22Rv1 (cell line): ENCODE results near the gene PCBP2.

ENCODE experiments used
- CTCF ChIP-seq: fragments of 450-650 bp; IDR thresholded peaks from 2 replicates; pipeline ENCODE4 v1.5.1; 2017; ENCODE audit warnings: mild to moderate bottlenecking
- ZFX ChIP-seq: fragments of 450-650 bp; IDR thresholded peaks from 2 replicates; pipeline ENCODE4 v1.6.1; 2017; ENCODE audit warnings: antibody characterized with exemption, borderline replicate concordance

GRCh38 chr12:53506881-53507602, 55.1 kb downstream of the PCBP2 start, which contains the start of gene NPFF:
- TF ChIP-seq CTCF (no peak), ZFX (no peak)
